UCSD-AML1 (cell line): ENCODE results near the gene CD200R1L.

Experiments
- DNase-seq: peaks from one replicate; lab custom pipeline; 2025; ENCODE audit not compliant: unreplicated experiment; lab: John Stamatoyannopoulos, UW

Gene CD200R1L

DNA sequence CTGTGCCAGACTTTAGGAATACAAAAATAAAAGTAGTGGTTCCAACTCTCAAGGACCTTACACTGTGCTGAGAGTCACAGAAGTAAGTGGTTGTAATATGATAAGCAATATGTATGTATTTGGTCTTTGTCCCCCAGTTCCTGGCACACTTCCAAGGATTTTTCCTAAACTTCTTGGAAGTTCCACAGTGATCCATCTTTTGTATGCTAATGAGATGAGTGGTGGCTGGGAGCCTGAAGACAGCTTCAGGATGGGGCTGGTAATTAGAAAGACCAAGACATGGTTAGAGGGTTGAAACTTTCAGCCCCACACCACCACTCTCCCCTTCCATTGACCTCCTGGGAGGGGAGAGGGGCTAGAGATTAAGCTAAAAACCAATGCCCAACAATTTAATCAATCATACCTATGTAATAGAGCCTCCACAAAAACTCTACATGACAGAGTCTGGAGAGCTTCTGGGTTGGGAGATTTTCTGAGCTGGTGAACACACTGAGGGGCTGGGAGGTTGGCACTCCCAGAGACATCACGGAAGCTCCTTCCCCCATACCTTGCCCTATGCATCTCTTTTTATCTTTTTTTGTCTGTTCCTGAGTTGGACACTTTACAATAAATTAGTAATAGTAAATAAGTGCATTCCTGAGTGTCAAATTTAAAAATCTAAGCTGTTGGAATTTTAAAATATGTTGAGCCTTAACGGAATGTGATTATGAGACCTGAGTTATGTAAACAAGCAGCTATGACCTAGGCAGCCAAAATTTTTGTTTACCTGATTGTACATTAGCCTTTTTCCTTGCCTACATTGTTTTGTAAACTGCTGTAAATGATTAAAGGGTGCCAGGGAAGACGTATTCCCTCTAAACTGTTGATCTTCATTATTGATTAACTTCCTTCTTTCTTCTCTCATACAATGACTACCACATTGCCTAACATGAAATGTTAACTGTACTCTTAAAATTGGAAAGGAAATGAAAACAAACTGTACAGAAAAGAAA is 24.3 kb downstream of the CD200R1L start:
- no peak for DNase-seq

DNA sequence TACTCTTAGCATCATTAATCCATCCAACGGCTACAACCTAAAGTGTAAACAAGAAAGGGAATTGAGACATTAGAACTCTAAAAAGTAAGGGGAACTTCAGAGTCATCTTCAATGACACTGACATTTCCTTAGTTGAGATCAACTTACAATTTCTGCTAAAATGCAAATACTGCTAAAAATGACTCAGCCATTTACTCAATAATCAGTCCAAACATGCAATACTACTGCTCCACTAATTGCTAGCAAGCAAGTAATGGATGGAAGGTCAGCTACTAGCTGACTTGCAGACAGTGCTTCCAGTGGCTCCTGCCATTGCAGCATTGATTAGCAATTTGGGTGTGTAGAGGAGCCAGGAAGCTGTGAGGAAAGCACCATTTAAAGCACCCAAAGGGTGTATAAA is 28.4 kb downstream of the CD200R1L start:
- DNase-seq, result no peak

- no peak for DNase-seq
Measured at GRCh38 chr3:112817797-112818196, 28.9 kb downstream of the CD200R1L start.

DNA sequence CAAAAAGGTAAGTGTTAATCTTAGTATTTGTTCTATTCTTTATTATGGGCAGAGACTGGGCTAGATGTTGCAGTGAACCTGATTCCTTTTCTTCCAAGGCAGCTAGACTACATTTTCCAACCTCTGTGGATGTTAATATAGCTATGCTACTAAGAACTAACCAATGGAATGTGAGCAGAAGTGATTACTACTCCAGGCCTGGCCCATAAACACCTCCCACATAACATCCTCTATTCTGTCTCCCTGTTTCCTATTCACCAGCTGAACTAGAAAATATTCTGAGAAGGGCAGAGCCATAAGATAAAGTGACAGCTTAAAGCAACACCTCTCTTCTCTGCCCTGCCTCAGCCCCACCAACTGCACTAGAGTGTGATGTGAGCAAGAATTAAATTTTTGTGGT is 29.4 kb downstream of the CD200R1L start:
- DNase-seq, result no peak

DNA sequence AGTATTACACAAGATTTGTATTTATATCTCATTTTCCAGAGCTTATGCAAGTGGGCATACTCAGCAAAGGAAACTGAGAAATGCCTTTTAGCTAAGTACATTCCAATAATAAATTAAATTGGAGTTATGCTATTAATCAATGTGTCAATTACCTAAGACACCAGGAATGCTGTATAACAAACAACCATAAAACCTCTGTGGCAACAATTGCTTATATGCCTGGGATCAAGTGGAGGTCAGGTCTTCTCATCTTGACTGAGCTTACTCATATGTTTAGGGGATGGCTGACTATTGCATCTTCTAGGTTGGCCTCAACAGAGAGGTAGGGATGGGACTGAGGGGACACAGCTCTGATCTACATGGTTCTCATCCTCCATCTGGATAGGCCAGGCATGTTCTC is 30.7 kb downstream of the CD200R1L start:
- no peak for DNase-seq

GRCh38 chr3:112814266-112814665 is 32.4 kb downstream of the CD200R1L start:
- no peak for DNase-seq

GRCh38 chr3:112813723-112814171 is 32.9 kb downstream of the CD200R1L start:
- DNase-seq, result peak; percentile 47

DNA sequence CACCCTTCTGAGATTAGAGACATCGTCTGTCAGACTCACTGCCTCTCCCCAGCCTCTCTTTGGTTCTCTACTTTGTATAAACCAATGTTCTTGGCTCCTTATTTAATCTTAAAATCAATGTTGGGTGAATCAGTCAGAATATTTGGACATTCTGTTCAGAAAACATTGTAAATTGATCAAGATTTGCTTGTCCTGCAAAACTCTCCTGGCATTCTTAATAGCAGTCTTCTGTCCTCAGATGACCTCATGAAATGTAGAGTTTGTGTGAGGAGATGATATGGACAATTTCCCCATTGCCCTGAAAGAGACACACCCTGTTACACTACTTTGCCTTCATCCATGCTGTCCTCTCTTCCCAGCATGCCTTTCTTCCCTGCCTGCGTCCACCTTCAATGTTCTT is 33.6 kb downstream of the CD200R1L start:
- no peak for DNase-seq

DNA sequence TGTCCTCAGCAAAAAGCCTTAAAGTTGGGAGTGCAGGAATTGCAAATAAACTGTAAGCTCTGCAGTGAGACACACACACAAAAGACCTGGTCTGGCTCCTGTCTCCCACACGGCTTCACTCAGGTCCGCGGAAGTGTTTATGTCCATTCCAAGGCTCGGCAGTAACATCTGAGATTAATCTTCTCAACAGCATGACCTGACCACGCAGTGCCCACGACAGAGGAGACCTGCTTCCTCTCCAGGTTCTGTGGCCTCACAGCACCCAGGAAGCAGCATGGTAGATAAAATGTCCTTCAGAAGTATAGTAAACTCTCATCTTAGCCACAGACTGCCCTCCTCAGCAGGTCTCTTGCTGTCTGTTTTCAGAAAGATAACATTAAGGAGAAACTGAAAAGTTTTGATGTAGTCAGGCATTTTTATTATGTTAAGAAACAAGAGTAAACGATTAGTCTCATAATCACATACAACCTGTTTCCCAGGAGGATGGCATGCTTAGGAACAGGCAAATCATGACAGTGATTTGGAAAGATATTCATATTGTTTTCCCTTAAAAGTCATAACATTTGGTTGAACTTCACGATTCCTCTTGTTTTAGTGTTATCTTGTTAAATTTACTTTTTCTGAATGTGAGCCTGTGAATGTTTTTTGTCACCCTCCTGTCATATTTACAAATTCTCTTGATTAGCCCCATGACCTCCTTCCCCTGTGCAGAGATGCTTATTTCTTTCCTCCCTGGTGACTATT is 34.6 kb downstream of the CD200R1L start:
- DNase-seq, result peak; percentile 15

DNA sequence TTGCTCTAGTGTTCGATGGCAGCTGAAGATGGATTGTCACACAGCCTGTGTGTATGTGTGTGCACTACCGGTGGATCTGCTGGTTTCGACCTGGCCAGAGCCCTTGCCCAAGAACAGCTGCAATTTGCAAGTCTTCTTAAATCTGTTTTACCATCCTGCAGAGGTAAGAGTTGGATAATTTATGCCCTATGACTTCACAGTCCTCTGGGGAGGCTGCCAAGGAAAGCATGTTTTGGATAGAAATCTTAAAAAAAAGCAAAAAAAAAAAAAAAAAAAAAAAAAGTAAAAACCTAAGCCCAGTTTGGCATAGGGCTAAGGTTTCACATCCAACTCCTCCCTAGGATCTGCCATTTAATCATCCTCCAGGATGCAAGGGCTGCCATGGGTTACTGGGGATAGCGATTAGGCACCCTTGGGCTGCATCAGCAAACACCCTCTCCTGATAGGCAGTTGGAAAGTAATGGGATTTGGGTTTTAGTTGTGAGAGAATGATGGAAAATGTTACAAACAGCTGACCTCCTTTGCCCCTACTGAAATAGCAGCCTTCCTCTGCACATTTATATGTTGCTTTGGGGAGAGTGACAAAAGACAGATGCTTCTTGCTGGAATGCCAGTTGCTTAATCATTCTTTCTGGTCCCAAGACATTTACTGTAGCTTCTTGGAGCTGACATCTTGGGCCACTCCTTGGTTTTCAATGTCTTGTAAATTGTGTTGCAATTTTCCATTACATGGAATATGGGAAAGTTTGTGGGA is 35.4 kb downstream of the CD200R1L start:
- no peak for DNase-seq

DNA sequence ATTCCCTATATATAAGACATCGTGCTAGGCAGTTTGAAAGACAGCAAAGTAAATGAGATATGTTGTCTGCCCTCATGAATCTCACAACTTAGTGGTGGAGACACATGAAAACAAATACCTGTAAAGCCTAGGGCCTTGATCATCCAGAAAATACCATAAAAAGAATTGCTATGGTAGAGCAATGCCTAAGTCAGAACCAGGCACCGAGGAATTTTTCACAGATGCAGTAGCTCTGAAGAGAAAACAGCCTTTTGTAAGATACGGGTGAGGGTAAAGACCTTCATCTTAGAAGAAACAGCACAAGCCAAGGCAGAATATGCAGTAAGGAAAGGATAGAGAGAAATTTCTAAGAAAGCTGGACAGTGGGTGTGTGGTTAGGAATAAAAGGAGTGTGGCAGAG is 36.1 kb downstream of the CD200R1L start:
- no peak for DNase-seq

- DNase-seq, result no peak
Measured at GRCh38 chr3:112808136-112808535, 38.5 kb downstream of the CD200R1L start.

GRCh38 chr3:112807685-112808084 is 39.0 kb downstream of the CD200R1L start:
- DNase-seq, result no peak

DNA sequence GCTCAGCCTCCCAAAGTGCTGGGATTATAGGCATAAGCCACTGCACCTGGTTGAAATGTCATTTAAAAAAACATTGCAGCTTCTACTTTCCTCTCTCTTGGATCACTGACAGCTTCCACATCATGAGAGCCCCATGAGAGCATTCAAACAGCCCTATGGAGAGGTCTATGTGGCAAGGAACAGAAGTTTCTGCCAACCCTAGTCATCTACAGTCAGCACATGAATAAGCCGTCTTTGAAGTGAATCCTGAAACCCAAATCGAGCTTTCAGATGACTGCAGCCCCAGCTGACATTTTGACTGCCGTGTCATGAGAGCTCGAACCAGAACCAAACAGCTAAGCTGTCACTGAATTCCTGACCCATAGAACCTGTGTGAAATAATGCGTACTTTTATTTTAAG is 39.8 kb downstream of the CD200R1L start:
- no peak for DNase-seq

DNA sequence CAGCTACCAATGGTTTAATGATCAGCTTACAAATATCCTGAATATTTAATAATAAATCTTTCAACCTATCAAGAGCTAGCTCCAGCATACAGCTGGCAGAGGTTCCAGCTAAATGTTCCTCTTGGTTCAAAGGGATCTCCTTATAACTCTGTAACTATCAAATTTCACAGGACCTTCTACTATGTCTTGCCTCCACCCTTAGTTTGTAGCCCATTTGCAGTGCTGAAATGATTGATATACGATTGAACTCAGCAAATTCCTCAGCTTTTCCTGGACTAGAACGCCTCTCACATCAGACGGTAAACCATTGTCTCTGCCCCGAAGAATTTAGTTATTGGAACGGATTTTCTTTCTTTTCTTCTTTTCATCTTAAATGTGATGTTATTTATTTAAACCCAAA is 41.5 kb downstream of the CD200R1L start:
- no peak for DNase-seq

GRCh38 chr3:112804021-112804420 is 42.6 kb downstream of the CD200R1L start:
- no peak for DNase-seq

- DNase-seq, result no peak
Measured at GRCh38 chr3:112803467-112803866, 43.2 kb downstream of the CD200R1L start.

DNA sequence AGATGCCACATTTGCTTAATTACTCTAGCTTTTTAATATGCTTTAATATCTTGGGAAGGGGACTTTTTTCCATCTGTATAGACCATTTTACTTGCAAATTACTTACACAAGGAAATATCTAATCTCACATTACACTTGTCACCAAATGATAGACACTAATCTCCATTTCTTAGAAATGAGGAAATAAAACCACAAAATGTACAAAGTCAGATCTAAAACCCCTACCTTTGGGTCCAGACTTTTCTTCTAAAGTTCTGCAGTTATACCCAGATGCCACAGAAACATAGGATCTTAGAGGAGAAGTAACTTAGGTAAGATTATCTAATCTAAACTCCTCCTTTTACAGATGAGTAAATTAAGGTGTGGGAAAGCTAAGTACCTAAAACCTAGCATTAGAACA is 44.3 kb downstream of the CD200R1L start:
- no peak for DNase-seq

DNA sequence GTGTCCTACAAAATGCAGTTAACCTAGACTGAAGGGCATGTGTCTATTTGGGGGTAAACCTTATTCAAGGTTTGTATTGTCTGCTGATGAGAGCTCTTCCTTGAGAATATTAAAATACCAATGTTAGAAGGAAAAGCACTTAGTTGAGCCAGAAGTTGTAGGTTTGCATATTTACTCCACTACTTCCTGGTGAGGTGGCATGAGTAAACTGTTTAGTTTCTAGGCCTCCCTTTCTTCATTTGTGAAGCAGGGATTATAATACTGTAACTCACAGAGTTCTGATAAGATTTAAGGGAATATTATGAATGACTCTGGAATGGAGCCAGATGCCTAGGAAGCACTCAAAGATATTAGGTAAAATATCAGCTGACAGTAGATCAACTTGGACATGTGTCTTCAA is 46.7 kb downstream of the CD200R1L start:
- DNase-seq, result no peak

DNA sequence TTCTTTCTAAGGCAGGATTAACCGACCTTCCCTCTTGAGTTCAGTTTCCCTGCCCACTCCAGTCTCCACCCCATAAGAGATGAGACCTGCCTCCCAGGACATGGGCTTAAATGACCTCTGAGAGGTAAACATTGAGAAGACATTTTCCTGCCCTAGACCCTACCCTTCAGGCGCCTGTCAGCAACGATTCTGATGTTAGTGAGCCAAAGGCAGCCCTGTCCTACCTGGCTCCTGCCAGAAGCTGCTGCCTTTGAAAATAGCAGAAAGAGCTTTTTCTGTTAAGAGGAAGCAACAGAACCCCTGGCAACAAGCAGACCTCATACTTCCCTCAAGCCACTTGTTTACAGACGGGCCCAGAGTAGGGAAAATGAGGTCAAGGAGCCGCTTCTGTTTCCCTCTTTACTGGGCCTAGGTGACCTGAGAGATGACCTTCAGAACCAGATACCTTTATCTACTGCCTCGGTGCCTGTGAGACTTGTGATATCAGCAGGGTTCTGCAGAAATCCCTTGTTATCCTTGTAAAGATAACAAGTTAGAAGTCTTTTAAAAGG is 52.0 kb downstream of the CD200R1L start:
- DNase-seq, result peak; percentile 21
